Mesendoderm (in vitro differentiated cells): ENCODE data around the gene HIBCH.
A peak's percentile ranks its signal among the peaks of the same experiment; 100 is the strongest.

Experiments used
- DNase-seq: peaks from one replicate; pipeline ENCODE4 v3.0.0; 2013
- H2AK5ac ChIP-seq: 2 replicates; pipeline ENCODE4 v1.6.1; 2013; ENCODE audit warnings: low read length, inconsistent platforms
- H2BK120ac ChIP-seq: 2 replicates; pipeline ENCODE4 v1.6.1; 2013; ENCODE audit warnings: low read depth, mild to moderate bottlenecking, low read length, moderate library complexity, mixed read lengths
- H2BK15ac ChIP-seq: replicated peaks from 2 replicates; pipeline ENCODE4 v1.6.1; 2013; ENCODE audit warnings: low read depth, mild to moderate bottlenecking, moderate library complexity
- H2BK5ac ChIP-seq: 2 replicates; pipeline ENCODE4 v1.6.1; 2013; ENCODE audit warnings: low read length, inconsistent platforms
- H3K18ac ChIP-seq: 2 replicates; pipeline ENCODE4 v1.6.1; 2013; ENCODE audit warnings: mild to moderate bottlenecking, low read length, mixed read lengths
- H3K23ac ChIP-seq: one replicate; pipeline ENCODE4 v1.6.1; 2013; ENCODE audit warnings: low read length
- H3K27ac ChIP-seq: 2 replicates; pipeline ENCODE4 v1.5.1; 2013; ENCODE audit warnings: low read depth, mild to moderate bottlenecking, inconsistent platforms, low read length, moderate library complexity
- H3K27me3 ChIP-seq: 2 replicates; pipeline ENCODE4 v1.6.1; 2013; ENCODE audit warnings: low read length, control low read depth, mild to moderate bottlenecking, inconsistent platforms; ENCODE audit not compliant: insufficient read depth, poor library complexity
- H3K36me3 ChIP-seq: 2 replicates; pipeline ENCODE4 v1.6.1; 2013; ENCODE audit warnings: low read length, inconsistent platforms; ENCODE audit not compliant: control insufficient read depth, insufficient read depth
- H3K4ac ChIP-seq: one replicate; pipeline ENCODE4 v1.6.1; 2013; ENCODE audit warnings: low read depth, mild to moderate bottlenecking, low read length, moderate library complexity
- H3K4me1 ChIP-seq: 2 replicates; pipeline ENCODE4 v1.6.1; 2013; ENCODE audit warnings: low read depth, low read length, inconsistent platforms; ENCODE audit not compliant: control insufficient read depth
- H3K4me2 ChIP-seq: 2 replicates; pipeline ENCODE4 v1.6.1; 2013; ENCODE audit warnings: low read length
- H3K4me3 ChIP-seq: 2 replicates; pipeline ENCODE4 v1.5.1; 2013; ENCODE audit warnings: mild to moderate bottlenecking, low read length
- H3K56ac ChIP-seq: one replicate; pipeline ENCODE4 v1.6.1; 2013; ENCODE audit warnings: low read length
- H3K79me1 ChIP-seq: 2 replicates; pipeline ENCODE4 v1.6.1; 2013; ENCODE audit warnings: low read length, inconsistent platforms
- H3K79me2 ChIP-seq: 2 replicates; pipeline ENCODE4 v1.6.1; 2013; ENCODE audit warnings: mild to moderate bottlenecking, low read length; ENCODE audit not compliant: control insufficient read depth, insufficient read depth
- H3K9ac ChIP-seq: 2 replicates; pipeline ENCODE4 v1.6.1; 2013; ENCODE audit warnings: low read length, inconsistent platforms
- H4K5ac ChIP-seq: one replicate; pipeline ENCODE4 v1.6.1; 2013; ENCODE audit warnings: low read length
- H4K8ac ChIP-seq: one replicate; pipeline ENCODE4 v1.6.1; 2013; ENCODE audit warnings: low read depth, mild to moderate bottlenecking, control low read depth, low read length, moderate library complexity
- WGBS: extraction: QIAGEN DNeasy Blood & Tissue Kit; methylation state at CpG from one replicate; pipeline ENCODE4 v1.1.7; 2013; ENCODE audit warnings: low lambda C conversion rate, missing lambda C conversion rate; ENCODE audit not compliant: insufficient coverage; ENCODE audit errors: extremely low coverage; 5-methylcytosine and 5-hydroxymethylcytosine counted together

The HIBCH gene

GRCh38 chr2:190355968-190356644 is 36.5 kb upstream of the HIBCH start:
- WGBS = no CpG with 5 or more reads among the region's 6 CpGs
- Histone ChIP-seq H3K9ac (no peak overlapping the region), H3K27ac (no peak overlapping the region), H3K4me3 (no peak overlapping the region), H4K8ac (no peak overlapping the region), H3K27me3 (no peaks in the 10 kb centered on the region), H3K4ac (no peak overlapping the region), H3K56ac (no peak overlapping the region), H2BK15ac (no peak overlapping the region), H3K79me2 (no peaks in the 10 kb centered on the region), H3K79me1 (no peaks in the 10 kb centered on the region), H2BK5ac (no peak overlapping the region), H3K4me2 (no peak overlapping the region), H2AK5ac (no peak overlapping the region), H2BK120ac (no peak overlapping the region), H4K5ac (no peak overlapping the region), H3K36me3 (no peaks in the 10 kb centered on the region), H3K4me1 (no peaks in the 10 kb centered on the region), H3K23ac (no peak overlapping the region), H3K18ac (no peak overlapping the region)
- DNase-seq = no peak

GRCh38 chr2:190354003-190354690 is 34.5 kb upstream of the HIBCH start:
- Histone ChIP-seq H3K36me3 (no peaks in the 10 kb centered on the region), H4K5ac (no peak overlapping the region), H3K56ac (no peak overlapping the region), H3K18ac (no peak overlapping the region), H3K4me3 (no peak overlapping the region), H3K4me2 (no peak overlapping the region), H4K8ac (no peak overlapping the region), H3K79me2 (no peaks in the 10 kb centered on the region), H2AK5ac (no peak overlapping the region), H3K4ac (no peak overlapping the region), H3K9ac (no peak overlapping the region), H2BK15ac (no peak overlapping the region), H3K27ac (no peak overlapping the region), H3K23ac (no peak overlapping the region), H3K27me3 (no peaks in the 10 kb centered on the region), H3K79me1 (no peaks in the 10 kb centered on the region), H3K4me1 (no peaks in the 10 kb centered on the region), H2BK120ac (no peak overlapping the region), H2BK5ac (no peak overlapping the region)
- DNase-seq = no peak
- WGBS = no CpG with 5 or more reads among the region's 12 CpGs

DNA sequence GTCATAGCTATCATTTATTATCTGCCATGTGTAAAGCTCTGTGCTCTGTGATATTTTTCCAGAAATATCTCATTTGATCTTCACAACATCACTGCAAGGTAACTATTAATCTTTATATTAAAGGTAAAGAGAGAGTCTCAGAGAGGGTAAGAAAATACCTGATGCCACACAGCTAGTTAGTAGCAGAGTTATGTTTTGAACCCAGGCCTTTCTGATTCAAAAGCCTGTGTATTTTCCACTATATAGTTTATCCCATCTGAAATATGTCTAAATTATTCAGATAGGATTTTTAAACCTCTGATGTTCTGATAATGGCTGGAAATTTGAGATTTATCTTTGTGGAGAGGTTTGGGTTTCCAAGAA is 33.9 kb upstream of the HIBCH start:
- H4K5ac ChIP-seq = no peak overlapping the region
- no peaks in the 10 kb centered on the region for H3K27me3 ChIP-seq
- H3K9ac ChIP-seq = no peak overlapping the region
- no peak overlapping the region for H3K18ac ChIP-seq
- no peak overlapping the region for H3K23ac ChIP-seq
- no peak overlapping the region for H3K4me2 ChIP-seq
- no peaks in the 10 kb centered on the region for H3K36me3 ChIP-seq
- H3K4me1 ChIP-seq = no peaks in the 10 kb centered on the region
- H3K4ac ChIP-seq = no peak overlapping the region
- H3K27ac ChIP-seq = no peak overlapping the region
- no peak overlapping the region for H2BK5ac ChIP-seq
- H3K56ac ChIP-seq = no peak overlapping the region
- no peak for DNase-seq
- H2AK5ac ChIP-seq = no peak overlapping the region
- no peak overlapping the region for H2BK120ac ChIP-seq
- H4K8ac ChIP-seq = no peak overlapping the region
- no peaks in the 10 kb centered on the region for H3K79me1 ChIP-seq
- no peaks in the 10 kb centered on the region for H3K79me2 ChIP-seq
- H2BK15ac ChIP-seq = no peak overlapping the region
- no peak overlapping the region for H3K4me3 ChIP-seq

DNA sequence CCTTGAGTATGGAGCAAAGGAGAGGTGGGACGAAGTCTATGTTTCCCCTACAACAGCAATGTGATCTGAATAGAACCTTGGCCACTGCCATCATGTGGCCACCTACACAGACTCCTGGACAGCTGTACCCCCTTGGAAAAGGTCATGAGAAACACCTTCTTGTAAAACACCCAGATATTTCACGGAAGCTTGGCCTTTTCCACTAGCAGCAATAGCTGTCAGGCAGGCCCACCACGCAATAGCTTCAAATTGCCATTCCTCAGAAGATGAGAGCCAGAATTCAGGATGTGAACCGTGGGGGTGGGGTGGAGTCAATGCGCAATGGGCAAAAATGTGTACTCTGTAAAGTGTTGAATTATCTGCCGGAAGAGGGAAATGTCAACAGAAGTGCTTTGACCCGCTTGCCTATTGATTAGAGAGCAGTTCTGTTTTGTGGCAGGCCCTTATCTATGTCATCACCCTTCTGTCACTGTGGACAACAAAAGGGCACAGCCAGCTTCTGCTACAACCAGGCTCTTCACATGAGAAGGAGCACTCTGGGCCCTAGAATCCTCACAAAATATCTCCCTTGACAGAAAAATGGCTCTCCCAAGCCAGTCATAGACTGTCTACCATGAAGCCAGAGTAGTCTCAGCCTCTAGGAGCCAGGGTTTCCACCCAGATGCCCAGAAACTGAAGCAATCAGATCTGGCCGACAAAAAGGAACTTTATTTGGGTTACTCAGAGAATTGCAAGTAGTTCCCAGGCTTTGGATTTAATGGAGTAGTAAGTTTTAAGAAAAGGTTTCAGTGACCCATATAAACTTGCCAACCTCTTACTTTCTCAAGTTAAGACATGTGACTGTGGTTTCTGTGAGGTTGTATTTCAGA is 33.3 kb upstream of the HIBCH start:
- no peak overlapping the region for H3K4me3 ChIP-seq
- no peak for DNase-seq
- H3K4ac ChIP-seq = no peak overlapping the region
- H4K8ac ChIP-seq = no peak overlapping the region
- H3K18ac ChIP-seq = no peak overlapping the region
- H3K79me2 ChIP-seq = no peaks in the 10 kb centered on the region
- no peaks in the 10 kb centered on the region for H3K27me3 ChIP-seq
- H3K9ac ChIP-seq = no peak overlapping the region
- H4K5ac ChIP-seq = no peak overlapping the region
- no peak overlapping the region for H2BK15ac ChIP-seq
- H3K27ac ChIP-seq = no peak overlapping the region
- H2BK5ac ChIP-seq = no peak overlapping the region
- no CpG with 5 or more reads among the region's 8 CpGs for WGBS
- H3K56ac ChIP-seq = no peak overlapping the region
- H3K23ac ChIP-seq = no peak overlapping the region
- no peak overlapping the region for H3K4me2 ChIP-seq
- no peaks in the 10 kb centered on the region for H3K4me1 ChIP-seq
- H2BK120ac ChIP-seq = no peak overlapping the region
- H3K36me3 ChIP-seq = no peaks in the 10 kb centered on the region
- no peaks in the 10 kb centered on the region for H3K79me1 ChIP-seq
- no peak overlapping the region for H2AK5ac ChIP-seq

DNA sequence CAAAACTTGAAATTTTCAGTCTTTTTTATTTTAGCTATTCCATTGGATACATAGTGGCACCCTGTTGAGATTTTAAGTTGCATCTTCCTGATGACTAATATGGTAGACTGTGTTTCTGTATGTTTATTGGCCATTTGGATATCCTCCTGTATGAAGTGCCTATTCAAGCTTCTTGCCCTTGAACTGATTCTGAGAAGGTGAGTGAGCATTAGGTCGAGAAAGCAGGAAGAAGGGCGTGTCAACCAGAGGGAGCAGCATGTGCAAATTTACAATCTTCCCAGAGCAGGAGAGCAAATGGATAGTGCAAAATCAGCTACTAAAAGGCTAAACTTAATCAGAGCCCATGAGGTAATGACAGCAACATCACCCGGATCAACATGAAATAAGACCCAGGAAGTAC is 32.3 kb upstream of the HIBCH start:
- Histone ChIP-seq H3K18ac (no peak overlapping the region), H3K36me3 (no peaks in the 10 kb centered on the region)

More for the DNA sequence above, 32.3 kb upstream of the HIBCH start:
- Histone ChIP-seq H2BK120ac (no peak overlapping the region), H2AK5ac (no peak overlapping the region), H4K8ac (no peak overlapping the region), H2BK5ac (no peak overlapping the region), H3K79me2 (no peaks in the 10 kb centered on the region), H2BK15ac (no peak overlapping the region), H3K4ac (no peak overlapping the region), H3K4me3 (no peak overlapping the region), H3K56ac (no peak overlapping the region), H3K27me3 (no peaks in the 10 kb centered on the region), H3K4me2 (no peak overlapping the region), H3K79me1 (no peaks in the 10 kb centered on the region), H3K23ac (peak overlapping the region; percentile 3), H3K9ac (no peak overlapping the region), H4K5ac (no peak overlapping the region), H3K27ac (no peak overlapping the region), H3K4me1 (no peaks in the 10 kb centered on the region)
- no CpG with 5 or more reads among the region's 3 CpGs for WGBS
- DNase-seq = no peak
